GM12878 (cell line): ENCODE data around the gene S100A11. TPM values are rescaled to one million over a fixed set of nuclear protein-coding genes. Genes with fewer than 3 reads are reported as not detected.

Source experiments
- ASH2L ChIP-seq: fragments of 300-600, 200-600 bp; sonication (generic); IDR thresholded peaks from 2 replicates; pipeline ENCODE4 v1.6.1; 2017; ENCODE audit warnings: low read depth, mild to moderate bottlenecking, borderline replicate concordance
- ATF7 ChIP-seq: fragments of 450-650 bp; IDR thresholded peaks from 2 replicates; pipeline ENCODE4 v1.6.1; 2016; ENCODE audit warnings: low read depth, mild to moderate bottlenecking
- CHD2 ChIP-seq: IDR thresholded peaks from 2 replicates; pipeline ENCODE4 v1.6.1; 2011; ENCODE audit warnings: low read depth, low read length, improper control_type of control experiment, borderline replicate concordance
- EGR1 ChIP-seq, 2 experiments: IDR thresholded peaks; 1 replicate in 1 of 2; 2 replicates in 1 of 2; pipeline ENCODE4 v1.6.1; 2011 to 2012; ENCODE audit warnings: low read depth in 2 of 2, low read length in 2 of 2, borderline replicate concordance in 1 of 2, mild to moderate bottlenecking in 1 of 2, moderate library complexity in 1 of 2
- GATAD2B ChIP-seq: fragments of 450-650 bp; conservative IDR thresholded peaks from 2 replicates; pipeline ENCODE4 v1.6.1; 2017; ENCODE audit warnings: low read depth, mild to moderate bottlenecking, moderate library complexity
- IKZF2 ChIP-seq, 2 experiments: fragments of 450-650 bp; IDR thresholded peaks; 2 replicates each; pipeline ENCODE4 v1.6.1; 2017; ENCODE audit warnings: mild to moderate bottlenecking in 2 of 2, moderate library complexity in 2 of 2
- KDM1A ChIP-seq: fragments of 200-600 bp; sonication (generic); IDR thresholded peaks from 2 replicates; pipeline ENCODE4 v1.6.1; 2016; ENCODE audit warnings: borderline replicate concordance
- NR2F1 ChIP-seq: fragments of 450-650 bp; conservative IDR thresholded peaks from 2 replicates; pipeline ENCODE4 v1.6.1; 2017; ENCODE audit warnings: mild to moderate bottlenecking
- NRF1 ChIP-seq: conservative IDR thresholded peaks from 2 replicates; pipeline ENCODE4 v1.6.1; 2011; ENCODE audit warnings: mild to moderate bottlenecking, low read depth, low read length, improper control_type of control experiment
- PAX5 ChIP-seq: IDR thresholded peaks from 2 replicates; pipeline ENCODE4 v1.6.1; 2011; ENCODE audit warnings: low read depth, low read length, borderline replicate concordance
- POLR2AphosphoS2 ChIP-seq: IDR thresholded peaks from 2 replicates; pipeline ENCODE4 v1.6.1; 2011; ENCODE audit warnings: low read depth, mild to moderate bottlenecking, low read length, improper control_type of control experiment, moderate library complexity
- RCOR1 ChIP-seq: conservative IDR thresholded peaks from 2 replicates; pipeline ENCODE4 v1.6.1; 2012; ENCODE audit warnings: low read depth, low read length, improper control_type of control experiment
- SMAD5 ChIP-seq: IDR thresholded peaks from 2 replicates; pipeline ENCODE4 v1.6.1; 2016; ENCODE audit warnings: antibody characterized with exemption, low read depth
- TAF1 ChIP-seq: IDR thresholded peaks from 2 replicates; pipeline ENCODE4 v1.6.1; 2011; ENCODE audit warnings: mild to moderate bottlenecking, low read depth, low read length, borderline replicate concordance
- TCF3 ChIP-seq: IDR thresholded peaks from 2 replicates; pipeline ENCODE4 v1.6.1; 2012; ENCODE audit warnings: low read depth, mild to moderate bottlenecking, low read length, borderline replicate concordance; ENCODE audit not compliant: insufficient read depth
- polyA plus RNA-seq, 11 experiments: library from polyadenylated mRNA; depleted of rRNA in 4 of 11; unstranded in 6 of 11; stranded (reverse) in 5 of 11; fragments of >200 nt; fragmentation: Nextera tagmentation in 4 of 11; fragmentation: Illumina TruSeq in 1 of 11; extraction: Ambion mirVana in 4 of 11; extraction: Trizol in 1 of 11; gene quantifications; 1 replicate in 1 of 11; 2 replicates in 10 of 11; pipeline versions ENCODE4 v1.2.1 to v1.2.3, GENCODE V29; 2011 to 2016; ENCODE audit warnings: inconsistent platforms in 2 of 11, missing spikeins in 2 of 11, low read depth in 1 of 11
- total RNA-seq, 4 experiments: library from RNA; depleted of rRNA in 3 of 4; stranded (reverse); fragments of >200 nt in 3 of 4; fragmentation: Illumina TruSeq in 1 of 4; extraction: Trizol in 1 of 4; gene quantifications; 2 replicates each; pipeline versions ENCODE4 v1.2.1 to v1.2.3, GENCODE V29; 2013 to 2021
- TF ChIP-seq, protein P1 (sequence below): IDR thresholded peaks from 2 replicates; pipeline ENCODE4 v1.6.1; 2011; ENCODE audit warnings: mild to moderate bottlenecking, low read depth, low read length, moderate library complexity; ENCODE audit not compliant: insufficient replicate concordance
- TF ChIP-seq, protein P2 (sequence below): fragments of 450-650 bp; IDR thresholded peaks from 2 replicates; pipeline ENCODE4 v1.6.1; 2016; ENCODE audit warnings: mild to moderate bottlenecking, moderate library complexity, borderline replicate concordance
- TF ChIP-seq, protein P3 (sequence below): fragments of 450-650 bp; IDR thresholded peaks from 2 replicates; pipeline ENCODE4 v1.6.1; 2017; ENCODE audit warnings: low read depth, mild to moderate bottlenecking, moderate library complexity
- TF ChIP-seq, protein P4 (sequence below): IDR thresholded peaks from 2 replicates; pipeline ENCODE4 v1.6.1; 2012; ENCODE audit warnings: low read depth, low read length, improper control_type of control experiment

Gene S100A11
- total and polyA plus RNA-seq, 10 of the 15 experiments (the other 5 are each of a cell fraction or from before 2014, with no cell fraction given): 9.0 to 134 (median 62.7) TPM

DNA sequence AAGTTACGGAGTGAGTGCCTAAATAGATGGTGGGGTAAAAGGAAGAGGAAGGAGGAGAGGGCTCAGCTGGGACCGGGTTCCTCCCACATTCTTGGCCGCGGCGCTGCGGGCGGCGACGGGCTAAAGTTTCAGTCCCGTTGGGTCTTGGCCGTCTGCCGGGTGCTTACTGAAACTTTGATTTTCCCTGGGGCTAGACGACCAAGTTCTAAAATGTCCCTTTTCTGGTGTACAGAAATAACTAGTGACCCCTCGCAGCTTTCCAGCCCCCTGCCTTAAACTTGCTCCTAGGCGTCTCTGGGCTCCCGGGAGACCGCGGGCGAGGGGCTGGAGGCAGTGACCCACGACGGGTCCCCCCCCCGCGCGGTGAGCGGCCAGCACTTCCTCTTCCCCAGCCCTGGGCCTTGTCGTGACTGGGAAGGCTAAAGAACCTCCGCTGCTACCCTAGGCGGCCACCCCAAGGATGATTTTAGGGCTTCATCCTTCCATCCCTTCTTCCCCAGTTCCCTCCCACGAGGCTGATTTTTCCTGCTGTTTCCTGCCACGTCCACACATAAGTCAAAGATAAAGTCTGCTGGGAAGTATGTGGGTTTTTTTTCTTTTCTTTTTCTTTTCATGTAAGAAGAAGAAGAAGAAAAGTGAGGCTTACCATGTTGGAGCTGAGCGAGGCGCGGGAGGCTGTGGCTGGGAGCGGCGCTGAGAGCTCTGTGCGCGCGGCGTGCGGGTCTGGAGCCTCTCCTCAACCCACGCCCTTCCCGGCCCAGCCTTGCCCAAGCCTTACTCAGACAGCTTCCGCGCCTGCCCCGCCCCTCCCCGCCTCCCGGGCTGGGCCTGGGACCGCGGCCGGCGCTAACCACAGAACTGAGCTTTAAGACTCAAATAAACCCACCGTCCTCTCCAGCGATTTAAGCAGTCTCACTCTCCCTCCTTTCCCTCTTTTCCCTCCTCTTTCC, at the start of gene S100A11 (continued):
- TF ChIP-seq ATF7: no peak
- peak; percentile 80 for TF ChIP-seq NR2F1
- TF ChIP-seq POLR2AphosphoS2: no peak
- TF ChIP-seq, protein P1, sequence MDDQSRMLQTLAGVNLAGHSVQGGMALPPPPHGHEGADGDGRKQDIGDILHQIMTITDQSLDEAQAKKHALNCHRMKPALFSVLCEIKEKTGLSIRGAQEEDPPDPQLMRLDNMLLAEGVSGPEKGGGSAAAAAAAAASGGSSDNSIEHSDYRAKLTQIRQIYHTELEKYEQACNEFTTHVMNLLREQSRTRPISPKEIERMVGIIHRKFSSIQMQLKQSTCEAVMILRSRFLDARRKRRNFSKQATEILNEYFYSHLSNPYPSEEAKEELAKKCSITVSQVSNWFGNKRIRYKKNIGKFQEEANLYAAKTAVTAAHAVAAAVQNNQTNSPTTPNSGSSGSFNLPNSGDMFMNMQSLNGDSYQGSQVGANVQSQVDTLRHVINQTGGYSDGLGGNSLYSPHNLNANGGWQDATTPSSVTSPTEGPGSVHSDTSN: no peak
- TF ChIP-seq, protein P2, sequence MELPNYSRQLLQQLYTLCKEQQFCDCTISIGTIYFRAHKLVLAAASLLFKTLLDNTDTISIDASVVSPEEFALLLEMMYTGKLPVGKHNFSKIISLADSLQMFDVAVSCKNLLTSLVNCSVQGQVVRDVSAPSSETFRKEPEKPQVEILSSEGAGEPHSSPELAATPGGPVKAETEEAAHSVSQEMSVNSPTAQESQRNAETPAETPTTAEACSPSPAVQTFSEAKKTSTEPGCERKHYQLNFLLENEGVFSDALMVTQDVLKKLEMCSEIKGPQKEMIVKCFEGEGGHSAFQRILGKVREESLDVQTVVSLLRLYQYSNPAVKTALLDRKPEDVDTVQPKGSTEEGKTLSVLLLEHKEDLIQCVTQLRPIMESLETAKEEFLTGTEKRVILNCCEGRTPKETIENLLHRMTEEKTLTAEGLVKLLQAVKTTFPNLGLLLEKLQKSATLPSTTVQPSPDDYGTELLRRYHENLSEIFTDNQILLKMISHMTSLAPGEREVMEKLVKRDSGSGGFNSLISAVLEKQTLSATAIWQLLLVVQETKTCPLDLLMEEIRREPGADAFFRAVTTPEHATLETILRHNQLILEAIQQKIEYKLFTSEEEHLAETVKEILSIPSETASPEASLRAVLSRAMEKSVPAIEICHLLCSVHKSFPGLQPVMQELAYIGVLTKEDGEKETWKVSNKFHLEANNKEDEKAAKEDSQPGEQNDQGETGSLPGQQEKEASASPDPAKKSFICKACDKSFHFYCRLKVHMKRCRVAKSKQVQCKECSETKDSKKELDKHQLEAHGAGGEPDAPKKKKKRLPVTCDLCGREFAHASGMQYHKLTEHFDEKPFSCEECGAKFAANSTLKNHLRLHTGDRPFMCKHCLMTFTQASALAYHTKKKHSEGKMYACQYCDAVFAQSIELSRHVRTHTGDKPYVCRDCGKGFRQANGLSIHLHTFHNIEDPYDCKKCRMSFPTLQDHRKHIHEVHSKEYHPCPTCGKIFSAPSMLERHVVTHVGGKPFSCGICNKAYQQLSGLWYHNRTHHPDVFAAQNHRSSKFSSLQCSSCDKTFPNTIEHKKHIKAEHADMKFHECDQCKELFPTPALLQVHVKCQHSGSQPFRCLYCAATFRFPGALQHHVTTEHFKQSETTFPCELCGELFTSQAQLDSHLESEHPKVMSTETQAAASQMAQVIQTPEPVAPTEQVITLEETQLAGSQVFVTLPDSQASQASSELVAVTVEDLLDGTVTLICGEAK: no peak
- TF ChIP-seq TCF3: no peak
- TF ChIP-seq EGR1 (IDR thresholded peaks at IDR 0.05; ENCODE audit: borderline replicate concordance in 1 of 2, low read depth in 2 of 2, low read length in 2 of 2): no peak
- TF ChIP-seq RCOR1: no peak
- no peak for TF ChIP-seq GATAD2B
- no peak for TF ChIP-seq SMAD5
- TF ChIP-seq PAX5: no peak
- no peak for TF ChIP-seq CHD2
- 0 out of 4 replicates have a peak, but pooled peaks of 1 of the 2 experiments have one; percentile 17 for TF ChIP-seq IKZF2 (IDR thresholded peaks at IDR 0.05)
- no peak for TF ChIP-seq NRF1
- TF ChIP-seq ASH2L: no peak
- no peak for TF ChIP-seq TAF1
- TF ChIP-seq, protein P3, sequence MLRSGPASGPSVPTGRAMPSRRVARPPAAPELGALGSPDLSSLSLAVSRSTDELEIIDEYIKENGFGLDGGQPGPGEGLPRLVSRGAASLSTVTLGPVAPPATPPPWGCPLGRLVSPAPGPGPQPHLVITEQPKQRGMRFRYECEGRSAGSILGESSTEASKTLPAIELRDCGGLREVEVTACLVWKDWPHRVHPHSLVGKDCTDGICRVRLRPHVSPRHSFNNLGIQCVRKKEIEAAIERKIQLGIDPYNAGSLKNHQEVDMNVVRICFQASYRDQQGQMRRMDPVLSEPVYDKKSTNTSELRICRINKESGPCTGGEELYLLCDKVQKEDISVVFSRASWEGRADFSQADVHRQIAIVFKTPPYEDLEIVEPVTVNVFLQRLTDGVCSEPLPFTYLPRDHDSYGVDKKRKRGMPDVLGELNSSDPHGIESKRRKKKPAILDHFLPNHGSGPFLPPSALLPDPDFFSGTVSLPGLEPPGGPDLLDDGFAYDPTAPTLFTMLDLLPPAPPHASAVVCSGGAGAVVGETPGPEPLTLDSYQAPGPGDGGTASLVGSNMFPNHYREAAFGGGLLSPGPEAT: no peak
- no peak for TF ChIP-seq KDM1A
- TF ChIP-seq, protein P4, sequence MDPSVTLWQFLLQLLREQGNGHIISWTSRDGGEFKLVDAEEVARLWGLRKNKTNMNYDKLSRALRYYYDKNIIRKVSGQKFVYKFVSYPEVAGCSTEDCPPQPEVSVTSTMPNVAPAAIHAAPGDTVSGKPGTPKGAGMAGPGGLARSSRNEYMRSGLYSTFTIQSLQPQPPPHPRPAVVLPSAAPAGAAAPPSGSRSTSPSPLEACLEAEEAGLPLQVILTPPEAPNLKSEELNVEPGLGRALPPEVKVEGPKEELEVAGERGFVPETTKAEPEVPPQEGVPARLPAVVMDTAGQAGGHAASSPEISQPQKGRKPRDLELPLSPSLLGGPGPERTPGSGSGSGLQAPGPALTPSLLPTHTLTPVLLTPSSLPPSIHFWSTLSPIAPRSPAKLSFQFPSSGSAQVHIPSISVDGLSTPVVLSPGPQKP: 0 out of 2 replicates have a peak, but pooled peaks have one; percentile 10
